Stimulated activated CD8-positive, alpha-beta memory T cell treated with anti-CD3 and anti-CD28 coated beads, Interleukin-12 subunit alpha, Interleukin-12 subunit beta, amount 100 ng/mL, for 24 hours (primary cell): ENCODE measurements around the gene STRA8.
"Not testable (repeated sequence)": the region's sequence is repeated elsewhere in the genome, so short reads cannot be mapped to it uniquely, and the experiment has no call there.

Experiments used
- DNase-seq: peaks from one replicate; pipeline ENCODE4 v3.0.0-alpha.2; 2020; ENCODE audit errors: extremely low read depth

Gene STRA8

DNA sequence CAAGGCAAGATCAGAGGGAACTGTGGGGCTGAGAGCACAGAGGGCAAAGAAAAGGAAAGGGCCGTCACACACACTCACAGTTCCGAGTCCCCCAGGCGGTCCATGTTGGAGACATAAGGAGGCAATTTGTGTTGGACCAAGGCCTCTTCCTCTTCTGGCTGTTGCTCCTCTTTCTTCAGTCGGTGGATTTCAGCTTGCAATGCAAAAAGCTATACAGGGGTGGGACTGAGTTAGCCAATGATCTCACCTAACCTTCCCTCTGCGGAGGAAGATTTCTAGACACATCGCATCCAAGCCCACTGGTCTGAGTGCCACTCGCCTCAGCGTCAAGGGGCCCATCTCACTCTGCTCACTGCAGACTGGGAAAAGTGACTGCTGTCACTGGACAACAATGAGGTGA lies 27.8 kb upstream of the STRA8 start:
- DNase-seq, result no peak

DNA sequence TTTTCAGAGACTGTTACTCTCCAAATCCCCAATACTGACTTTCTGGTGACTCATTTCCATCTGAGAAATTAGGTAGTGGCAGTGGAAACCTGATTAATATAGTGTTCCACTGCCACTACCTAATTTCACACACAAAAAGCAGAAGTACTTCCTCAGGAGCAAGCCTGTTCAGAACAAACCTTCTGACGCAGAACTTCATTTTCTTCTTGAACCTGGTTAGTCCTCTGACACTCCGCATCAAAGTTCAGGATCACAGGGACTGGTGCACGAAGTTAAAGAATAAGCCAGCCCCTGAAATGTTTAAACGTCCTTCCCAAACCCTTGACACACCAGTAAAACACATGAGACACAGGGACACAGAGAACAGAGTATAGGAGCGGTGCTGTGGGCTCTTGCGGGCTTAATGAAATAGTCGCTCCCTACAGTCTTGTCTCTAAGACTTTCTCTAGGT lies 26.7 kb upstream of the STRA8 start:
- no peak for DNase-seq

DNA sequence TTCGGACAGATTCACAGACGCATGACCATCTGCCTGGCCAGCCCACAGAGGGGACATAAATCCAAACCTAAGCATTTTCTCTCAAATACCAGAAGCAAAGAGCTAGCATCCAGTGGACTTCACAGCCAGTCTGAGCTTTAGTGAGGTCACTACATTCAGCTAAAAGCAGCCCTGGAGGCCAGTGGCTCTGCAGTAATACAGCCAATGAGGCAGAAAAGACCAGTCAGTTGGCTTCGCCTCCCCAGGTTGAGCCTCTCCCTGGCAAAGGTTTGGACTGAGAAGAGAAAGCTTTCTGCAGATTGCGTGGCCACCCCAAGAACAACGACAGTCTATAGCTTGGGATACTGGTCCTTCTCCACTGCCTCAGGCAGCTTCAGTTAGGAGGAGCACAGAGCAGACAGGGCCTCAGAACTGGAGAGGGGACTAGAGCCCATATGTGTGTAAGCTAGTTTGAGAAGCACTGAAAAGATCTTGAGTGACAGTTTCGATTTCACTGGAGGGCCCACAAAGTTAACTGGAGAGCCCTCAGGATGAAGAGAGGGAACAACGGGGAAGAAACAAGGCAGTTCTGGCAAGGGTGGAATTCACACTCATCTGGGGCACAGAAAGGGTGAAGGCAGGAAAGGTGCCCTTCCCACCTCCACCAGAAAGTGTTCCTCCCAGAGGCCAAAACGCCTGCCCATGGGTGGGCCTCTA lies 26.1 kb upstream of the STRA8 start:
- DNase-seq, result no peak

DNA sequence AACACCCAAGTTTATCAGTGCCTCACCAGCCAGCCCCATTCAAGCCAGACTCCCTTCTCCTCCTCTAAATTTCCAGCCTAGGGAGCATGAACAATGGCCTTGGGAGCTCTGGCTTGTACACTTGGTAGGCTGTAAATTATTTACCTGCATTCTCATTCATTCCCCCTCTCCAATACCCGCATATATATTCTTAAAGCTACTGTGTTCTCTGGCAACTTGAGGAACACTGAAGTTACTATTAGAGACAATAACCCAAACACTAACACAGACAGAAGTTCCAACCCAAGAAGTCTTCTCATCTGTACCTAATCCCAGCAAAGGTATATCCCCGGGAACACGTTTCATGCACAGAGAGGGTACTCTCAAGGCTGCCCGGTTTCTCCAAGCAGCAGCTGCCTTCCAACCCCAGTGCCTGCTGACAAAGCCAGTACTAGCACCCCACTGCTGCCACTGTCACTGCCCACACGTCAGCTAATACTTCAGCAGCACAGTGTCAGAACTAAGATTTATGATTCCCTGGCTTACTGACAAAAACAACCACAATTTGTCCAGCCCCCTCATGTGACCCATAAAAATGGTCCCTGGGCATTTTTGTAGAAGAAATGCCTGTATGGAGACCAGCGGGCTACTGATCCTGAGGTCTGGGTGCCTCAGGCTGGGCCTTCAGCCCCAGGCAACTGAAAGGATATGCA lies 25.4 kb upstream of the STRA8 start:
- no peak for DNase-seq

DNA sequence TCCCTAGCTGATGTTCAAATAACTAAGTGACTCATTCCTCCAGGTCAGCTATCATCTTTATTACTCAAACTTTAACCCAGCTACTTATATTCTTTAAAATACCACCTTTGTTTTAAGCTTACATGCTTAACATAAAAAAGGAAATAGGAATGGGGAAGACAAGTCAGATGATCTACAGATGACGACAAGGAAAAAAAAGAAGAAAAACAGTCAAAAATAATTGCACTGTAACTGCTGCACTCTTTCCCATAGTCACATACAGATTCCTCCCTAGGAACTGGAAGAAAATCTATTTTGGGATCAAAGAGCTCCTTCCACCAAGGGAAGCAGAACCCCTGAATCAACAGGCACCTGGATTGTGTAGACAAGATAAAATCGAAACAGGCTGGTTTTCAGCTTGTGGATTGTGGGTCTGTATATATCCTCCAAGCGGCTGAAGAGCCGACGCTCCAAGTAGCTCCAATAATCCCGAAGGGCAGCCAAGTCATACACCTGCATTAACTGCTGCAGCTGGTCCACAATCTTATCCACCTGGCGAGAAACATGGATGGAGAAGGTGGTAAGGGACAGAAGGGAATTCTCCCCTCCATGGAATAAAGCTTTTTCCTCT lies 24.3 kb upstream of the STRA8 start:
- no peak for DNase-seq

DNA sequence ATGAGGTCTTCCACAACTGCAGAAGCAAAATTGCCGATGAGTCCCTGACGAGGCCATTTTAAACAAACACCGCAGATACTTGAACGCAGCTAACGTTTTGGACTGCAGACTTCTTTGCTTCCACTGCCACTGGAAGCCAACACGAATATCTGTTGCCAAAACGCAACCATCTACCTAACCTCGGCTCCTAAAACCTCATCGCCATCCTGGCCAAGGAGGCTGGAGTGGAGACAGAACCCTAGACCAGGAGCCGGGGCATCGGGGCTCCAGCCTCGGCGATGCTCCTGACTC lies 22.8 kb upstream of the STRA8 start:
- no peak for DNase-seq

DNA sequence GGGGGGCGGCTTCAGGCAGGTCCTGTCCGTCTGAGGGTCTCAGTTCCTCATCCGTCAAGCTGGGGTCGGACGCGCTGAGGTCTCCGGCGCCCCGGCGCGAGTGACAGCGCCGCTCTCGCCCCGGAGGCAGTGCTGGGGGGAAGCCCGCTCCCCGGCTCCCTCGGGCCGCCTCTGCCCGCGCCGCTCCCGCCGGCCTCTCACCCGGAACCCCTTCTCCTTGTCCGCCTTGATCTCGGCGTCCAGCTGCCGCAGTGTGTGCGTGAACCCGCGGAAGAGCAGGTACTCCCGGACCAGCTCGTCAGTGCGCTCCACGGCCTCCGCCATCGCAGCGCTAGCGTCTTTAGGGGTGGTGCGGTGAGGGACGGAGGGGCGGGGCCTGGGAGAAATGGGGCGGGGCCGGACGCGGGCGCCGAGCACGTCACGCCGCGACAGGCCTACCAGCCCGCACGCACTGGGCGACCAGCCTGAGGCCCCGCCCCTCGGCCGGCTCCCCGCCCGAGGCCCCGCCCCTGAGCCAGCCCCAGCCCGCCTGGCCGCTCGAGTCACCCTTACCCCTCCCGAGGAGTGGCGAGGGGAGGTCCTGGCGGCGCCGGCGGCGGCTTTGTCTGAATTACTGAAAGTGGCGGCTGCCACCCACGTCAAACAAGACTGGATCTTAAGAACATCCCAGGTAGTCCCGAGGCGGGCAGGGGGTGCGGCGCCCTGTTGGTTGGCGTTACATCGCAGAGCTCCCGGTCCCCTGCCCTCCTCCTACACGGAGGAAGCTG lies 22.3 kb upstream of the STRA8 start, which contains the start of gene WDR91:
TSS of gene WDR91 (minus strand) at position 348 of the 767 bp plus-strand sequence. CDS start at position 324, 24 bp downstream.
- DNase-seq, result peak; percentile 83

DNA sequence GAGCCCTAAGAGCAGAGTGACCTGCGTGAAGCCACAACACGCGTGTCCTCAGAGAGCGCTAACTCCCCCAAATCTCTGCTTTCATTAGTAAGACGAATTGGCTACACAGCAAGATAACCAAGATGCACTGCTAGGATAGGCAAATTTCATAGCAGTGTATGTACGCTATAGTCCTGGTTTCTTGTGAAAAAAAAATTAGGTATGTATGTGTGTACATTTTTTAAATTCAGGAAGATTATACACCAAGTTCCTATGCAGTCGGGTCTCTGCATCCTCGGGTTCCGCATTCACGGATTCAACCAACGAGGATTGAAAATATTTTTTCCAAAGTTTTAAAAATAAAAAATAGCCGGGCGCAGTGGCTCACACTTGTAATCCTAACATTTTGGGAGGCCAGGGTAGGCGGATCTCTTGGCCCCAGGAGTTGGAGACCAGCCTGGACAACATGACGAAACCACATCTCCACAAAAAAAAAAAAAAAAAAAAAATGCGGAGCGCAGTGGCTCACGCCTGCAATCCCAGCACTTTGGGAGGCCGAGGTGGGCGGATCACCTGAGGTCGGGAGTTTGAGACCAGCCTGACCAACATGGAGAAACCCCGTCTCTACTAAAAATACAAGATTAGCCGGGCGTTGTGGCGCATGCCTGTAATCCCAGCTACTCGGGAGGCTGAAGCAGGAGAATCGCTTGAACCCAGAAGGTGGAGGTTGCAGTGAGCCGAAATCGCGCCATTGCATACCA lies 21.5 kb upstream of the STRA8 start:
- DNase-seq, result not testable (repeated sequence)

DNA sequence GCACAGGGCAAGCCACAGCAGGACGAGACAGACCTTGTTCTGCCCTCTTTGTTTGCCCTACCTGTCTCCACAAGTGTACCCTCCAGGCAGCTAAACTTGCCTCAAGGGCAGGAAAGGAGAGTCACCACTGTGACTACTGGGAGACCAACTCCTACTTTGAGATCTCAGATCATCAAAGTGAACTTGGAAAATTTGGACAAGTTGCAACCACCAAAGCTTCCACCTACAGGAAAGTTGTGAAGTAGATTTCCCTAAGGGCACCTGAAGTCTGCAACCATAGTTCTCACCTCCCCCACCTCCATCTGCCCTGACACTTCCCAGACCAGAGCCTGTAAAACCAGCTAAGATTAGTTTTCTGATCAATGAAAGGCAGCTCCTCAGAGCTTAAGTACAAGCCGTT lies 19.8 kb upstream of the STRA8 start:
- no peak for DNase-seq

DNA sequence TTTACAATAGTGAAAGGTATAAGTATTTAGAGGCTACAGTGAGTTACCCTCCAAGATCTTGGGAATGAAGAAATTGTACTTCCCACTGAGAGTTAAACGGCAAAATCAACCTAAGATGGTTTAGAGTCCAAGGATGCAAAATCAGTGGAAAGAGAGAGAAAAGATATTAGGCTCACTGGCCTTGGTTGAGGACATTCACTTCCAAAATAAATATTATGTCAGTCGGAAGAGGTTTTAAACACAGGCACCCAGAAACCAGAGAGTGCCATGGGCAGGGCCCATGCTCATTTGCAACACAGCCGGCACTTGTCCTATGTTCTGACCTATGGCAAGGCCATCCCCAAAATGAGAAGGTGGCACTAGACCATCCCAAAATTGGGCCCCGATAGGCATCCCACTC lies 18.5 kb upstream of the STRA8 start:
- no peak for DNase-seq

DNA sequence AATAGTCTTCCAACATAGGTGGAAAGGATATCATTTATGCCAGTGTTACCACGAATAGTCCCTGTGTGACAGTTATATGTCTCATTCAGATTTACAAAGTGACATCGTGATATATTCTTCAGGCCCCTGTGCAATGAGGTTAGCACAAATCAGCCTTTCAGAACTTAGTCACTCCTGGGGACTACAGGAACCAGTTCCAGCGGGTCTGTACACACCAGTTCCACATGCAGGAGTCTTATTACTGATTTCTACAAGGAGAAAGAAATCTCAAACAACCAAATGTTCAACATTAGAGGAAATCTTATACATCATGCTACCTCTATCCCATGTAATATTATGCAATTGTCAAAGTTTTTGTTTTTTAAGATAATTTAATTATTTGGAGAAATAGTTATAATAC lies 17.9 kb upstream of the STRA8 start:
- DNase-seq, result no peak

DNA sequence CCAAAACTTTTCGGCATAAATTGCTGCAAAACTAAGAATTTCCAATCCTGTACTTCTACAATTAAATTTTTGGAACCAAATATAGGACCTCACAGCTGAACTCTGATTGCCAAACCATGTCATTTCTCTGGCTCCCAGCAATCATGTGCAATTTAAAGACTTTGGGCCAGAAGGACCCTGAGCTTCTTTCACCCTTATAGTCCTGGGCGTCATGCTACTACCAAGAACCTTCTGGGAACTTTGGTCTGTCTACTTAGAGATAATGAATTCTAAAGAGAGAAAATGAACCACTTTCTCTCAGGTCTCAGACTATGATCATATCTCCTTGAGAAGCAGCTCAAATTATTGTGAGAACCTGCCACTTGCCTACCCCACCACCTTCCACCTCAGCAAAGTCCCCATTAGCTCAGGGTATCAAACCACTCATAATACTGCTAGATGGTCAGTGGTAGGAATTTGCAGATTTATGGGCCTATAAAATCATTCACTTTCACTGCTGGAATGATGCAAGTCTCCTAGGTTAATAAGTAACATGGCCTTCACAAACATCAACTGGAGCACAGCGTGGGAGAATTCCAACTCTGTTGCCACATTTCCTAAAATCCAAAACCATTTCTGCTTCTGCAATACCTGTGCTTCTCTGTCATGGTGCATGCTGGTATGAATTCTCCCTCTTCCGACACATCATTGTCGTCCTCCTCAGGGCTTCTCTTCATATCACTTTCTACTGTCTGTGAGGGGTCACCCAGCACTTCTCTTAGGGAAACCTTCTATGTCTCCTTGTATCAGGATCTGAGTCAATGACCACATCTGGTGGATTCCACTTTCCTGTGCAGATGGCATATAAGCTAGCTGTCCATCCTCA lies 15.8 kb upstream of the STRA8 start:
- DNase-seq, result no peak

DNA sequence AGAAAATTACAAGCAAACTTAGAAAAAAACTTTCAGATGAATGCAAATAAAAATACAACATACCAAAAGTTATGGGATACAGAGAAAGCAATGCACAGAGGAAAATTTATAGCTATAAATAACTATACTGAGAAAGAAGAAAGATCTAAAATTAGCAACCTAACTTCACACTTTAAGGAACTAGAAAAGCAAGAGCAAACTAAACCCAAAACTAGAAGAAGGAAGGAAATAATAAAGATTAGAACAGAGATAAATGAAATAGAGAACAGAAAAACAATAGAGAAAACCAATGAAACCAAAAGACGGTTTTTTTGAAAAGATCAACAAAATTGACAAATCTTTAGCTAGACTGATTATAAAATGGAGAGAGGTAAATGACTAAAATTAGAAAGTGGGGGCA lies 9.6 kb upstream of the STRA8 start:
- DNase-seq, result no peak

DNA sequence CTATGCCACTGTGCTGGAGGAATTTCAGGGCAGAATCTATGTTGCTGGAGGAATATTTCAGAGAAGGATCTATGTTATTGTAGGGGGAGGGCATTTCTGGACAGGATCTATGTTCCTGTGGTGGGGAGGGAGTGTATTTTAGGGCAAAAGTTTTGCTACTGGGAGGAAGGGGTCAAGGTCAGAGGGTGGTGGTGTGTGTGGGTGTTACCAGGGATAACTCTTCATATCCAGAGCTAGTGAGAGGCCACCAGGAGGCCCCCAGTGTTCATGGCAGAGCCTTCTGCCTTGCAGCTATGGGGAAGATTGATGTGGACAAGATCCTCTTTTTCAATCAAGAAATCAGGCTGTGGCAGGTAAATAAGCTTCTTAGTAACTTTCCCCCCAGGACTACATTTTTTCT lies 2.0 kb upstream of the STRA8 start:
- no peak for DNase-seq

DNA sequence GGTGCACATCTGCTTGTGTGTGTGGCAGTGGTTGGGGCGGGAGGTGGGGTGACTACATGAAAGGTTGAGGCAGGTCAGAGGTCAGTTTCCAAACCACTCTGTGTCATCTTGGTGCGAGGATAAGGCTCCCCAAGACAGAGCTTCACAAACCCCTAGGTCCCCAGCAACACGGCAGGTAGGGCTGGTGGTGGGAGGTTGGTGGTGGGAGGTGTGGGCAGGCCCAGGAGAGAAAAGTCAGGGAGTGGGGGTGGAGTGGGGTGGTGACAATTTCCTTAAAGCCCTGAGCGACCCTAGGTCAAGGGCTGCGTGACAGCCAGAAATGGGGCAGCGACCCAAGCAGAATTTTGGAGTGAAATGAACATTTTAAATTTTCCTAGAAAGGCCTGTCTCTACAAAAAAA lies 1.6 kb upstream of the STRA8 start:
- DNase-seq, result no peak

DNA sequence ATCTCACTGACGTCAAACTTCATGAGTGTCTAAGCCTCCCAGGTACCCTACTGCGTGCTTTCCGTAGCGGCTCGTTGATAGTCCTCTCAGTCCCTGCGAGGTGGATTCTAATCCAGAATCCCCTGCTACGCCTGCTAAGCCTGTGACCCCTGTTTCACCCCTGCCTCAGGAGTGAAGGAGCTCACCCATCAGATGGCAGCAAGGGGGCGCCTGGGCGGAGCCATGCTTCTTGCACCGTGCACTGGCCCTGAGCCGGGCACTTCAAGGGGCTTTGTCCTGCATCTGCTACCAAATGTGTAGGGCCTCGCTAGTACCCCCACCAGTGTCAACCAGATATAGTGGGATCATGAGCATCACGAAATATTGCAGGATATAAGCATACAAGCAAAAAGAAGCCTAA lies 918 bp upstream of the STRA8 start:
- no peak for DNase-seq

DNA sequence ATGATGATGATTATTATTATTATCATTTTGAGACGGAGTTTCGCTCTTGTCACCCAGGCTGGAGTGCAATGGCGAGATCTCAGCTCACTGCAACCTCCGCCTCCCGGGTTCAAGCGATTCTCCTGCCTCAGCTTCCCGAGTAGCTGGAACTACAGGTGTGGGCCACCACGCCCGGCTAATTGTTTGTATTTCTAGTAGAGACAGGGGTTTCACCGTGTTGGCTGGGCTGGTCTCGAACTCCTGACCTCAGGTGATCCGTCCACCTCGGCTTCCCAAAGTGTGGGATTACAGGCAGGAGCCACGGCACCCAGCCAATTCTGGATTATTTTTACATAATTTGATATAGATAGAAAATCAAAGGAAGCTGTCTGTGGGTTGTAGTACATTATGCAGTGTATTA lies 457 bp downstream of the STRA8 start:
- not testable (repeated sequence) for DNase-seq

DNA sequence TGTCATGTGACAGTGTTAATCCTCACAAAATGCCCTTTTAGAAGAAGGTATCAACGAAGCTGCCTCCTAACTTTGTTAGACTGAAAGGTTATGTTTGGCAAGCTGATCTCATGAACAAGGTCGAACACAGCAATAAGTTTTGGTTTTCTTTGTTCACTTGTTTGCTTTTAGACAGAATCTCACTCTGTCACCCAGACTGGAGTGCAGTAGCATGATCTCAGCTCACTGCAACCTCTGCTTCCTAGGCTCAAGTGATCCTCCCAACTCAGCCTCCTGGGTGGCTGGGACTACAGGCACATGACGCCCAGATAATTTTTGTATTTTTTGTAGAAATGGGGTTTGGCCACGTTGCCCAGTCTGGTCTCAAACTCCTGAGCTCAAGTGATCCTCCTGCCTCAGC lies 1.1 kb downstream of the STRA8 start:
- DNase-seq, result no peak

DNA sequence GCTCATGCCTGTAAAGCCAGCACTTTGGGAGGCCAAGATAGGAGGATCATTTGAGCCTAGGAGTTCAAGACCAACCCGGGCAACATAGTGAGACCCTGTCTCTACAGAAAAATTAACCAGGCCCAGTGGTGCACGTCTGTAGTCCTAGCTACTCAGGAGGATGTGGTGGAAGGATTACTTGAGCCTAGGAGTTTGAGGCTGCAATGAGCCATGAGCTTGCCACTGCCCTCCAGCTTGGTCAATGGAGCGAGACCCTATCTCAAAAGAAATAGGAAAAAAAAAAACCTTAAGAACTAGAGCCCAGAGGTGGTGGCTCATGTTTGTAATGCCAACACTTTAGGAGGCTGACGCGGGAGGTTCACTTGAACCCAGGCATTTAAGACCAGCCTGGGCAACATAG lies 2.2 kb downstream of the STRA8 start:
- no peak for DNase-seq

DNA sequence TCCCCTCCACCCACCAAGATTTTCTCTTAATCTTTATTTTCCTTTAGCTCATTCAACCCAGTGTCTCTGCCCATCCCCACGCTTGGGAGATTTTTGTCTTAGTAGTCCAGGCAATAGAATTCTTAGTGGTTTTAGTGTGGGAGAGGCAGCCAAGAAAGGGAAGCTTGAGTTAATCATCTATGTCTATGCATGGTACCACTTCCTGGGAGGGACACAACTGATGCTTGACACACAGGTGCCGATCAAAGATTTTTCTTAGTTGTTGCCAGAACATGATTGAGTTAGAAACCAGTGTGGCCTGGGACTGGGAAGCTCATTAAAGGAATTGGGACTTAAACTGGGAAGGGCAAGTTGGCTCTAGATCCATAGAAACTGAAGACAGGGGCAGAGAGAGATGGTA lies 3.1 kb downstream of the STRA8 start:
- DNase-seq, result no peak
